SK-N-SH (cell line): Measurements from ENCODE around the gene PTAR1. TPM values are rescaled to one million over a fixed set of nuclear protein-coding genes. Genes with fewer than 3 reads are reported as not detected.

Experiments used
- CTCF ChIA-PET: fragments of 300-600, 350-600 bp; formaldehyde crosslinking; extraction: SDS; loops from one replicate; lab custom pipeline; 2021; lab: Yijun Ruan, JAX
- POLR2A ChIA-PET: fragments of 350-600 bp; sonication (Branson Sonifier 250); formaldehyde crosslinking; extraction: SDS; loops from one replicate; lab custom pipeline; 2020; ENCODE audit warnings: antibody characterized with exemption, inconsistent platforms; lab: Yijun Ruan, JAX
- DNase-seq: peaks from one replicate; pipeline ENCODE4 v3.0.0; 2012
- H2AFZ ChIP-seq: fragments of 200-600 bp; sonication (generic); 2 replicates; pipeline ENCODE4 v1.8.1; 2016; ENCODE audit warnings: antibody characterized with exemption, mild to moderate bottlenecking, low read depth
- H3F3A ChIP-seq: fragments of 200-600 bp; sonication (generic); replicated peaks from 2 replicates; pipeline ENCODE3; 2016; ENCODE audit warnings: antibody characterized with exemption, mild to moderate bottlenecking; ENCODE audit not compliant: insufficient read depth
- H3K27ac ChIP-seq, 2 experiments: fragments of 200-500 bp in 1 of 2; fragments of 200-600 bp in 1 of 2; sonication (Bioruptor generic) in 1 of 2; sonication (generic), shearing (Covaris generic) in 1 of 2; 2 replicates each; pipeline versions ENCODE4 v1.5.1 to v1.6.1; 2014 to 2016; ENCODE audit warnings: low read depth in 2 of 2, inconsistent platforms in 1 of 2, low read length in 1 of 2, mild to moderate bottlenecking in 1 of 2, mixed read lengths in 1 of 2
- H3K27me3 ChIP-seq: fragments of 200-600 bp; sonication (generic), shearing (Covaris generic); 2 replicates; pipeline ENCODE4 v1.6.1; 2016; ENCODE audit warnings: mixed run types; ENCODE audit not compliant: insufficient read depth
- H3K36me3 ChIP-seq, 2 experiments: fragments of 200-500 bp in 1 of 2; fragments of 200-600 bp in 1 of 2; sonication (Bioruptor generic) in 1 of 2; sonication (generic) in 1 of 2; replicated peaks in 1 of 2; 2 replicates each; pipeline versions ENCODE3 to v1.5.1; 2014 to 2016; ENCODE audit warnings: low read length in 1 of 2, mild to moderate bottlenecking in 1 of 2; ENCODE audit not compliant: insufficient read depth in 2 of 2, control insufficient read depth in 1 of 2
- H3K4me1 ChIP-seq, 2 experiments: fragments of 200-500 bp in 1 of 2; fragments of 200-600 bp in 1 of 2; sonication (Bioruptor generic) in 1 of 2; sonication (generic), shearing (Covaris generic) in 1 of 2; 2 replicates each; pipeline versions ENCODE4 v1.5.1 to v1.6.1; 2014 to 2016; ENCODE audit warnings: low read depth in 1 of 2, low read length in 1 of 2, mixed run types in 1 of 2; ENCODE audit not compliant: insufficient read depth in 2 of 2, control insufficient read depth in 1 of 2
- H3K4me2 ChIP-seq: fragments of 200-600 bp; sonication (generic), shearing (Covaris generic); 2 replicates; pipeline ENCODE4 v1.6.1; 2017; ENCODE audit warnings: mixed run types
- H3K4me3 ChIP-seq, 2 experiments: fragments of 200-500 bp in 1 of 2; fragments of 200-600 bp in 1 of 2; sonication (Bioruptor generic) in 1 of 2; sonication (generic), shearing (Covaris generic) in 1 of 2; 2 replicates each; pipeline versions ENCODE4 v1.5.1 to v1.8.1; 2014 to 2016; ENCODE audit warnings: low read depth in 2 of 2, inconsistent platforms in 1 of 2, low read length in 1 of 2, mild to moderate bottlenecking in 1 of 2, mixed read lengths in 1 of 2, moderate library complexity in 1 of 2
- H3K79me2 ChIP-seq: fragments of 200-600 bp; sonication (generic); 2 replicates; pipeline ENCODE4 v1.8.1; 2017; ENCODE audit warnings: mild to moderate bottlenecking; ENCODE audit not compliant: insufficient read depth
- H3K9ac ChIP-seq: fragments of 200-600 bp; sonication (generic); 2 replicates; pipeline ENCODE4 v1.6.1; 2017; ENCODE audit warnings: mixed run types
- H3K9me2 ChIP-seq: fragments of 200-600 bp; sonication (generic); 2 replicates; pipeline ENCODE4 v1.6.1; 2017; ENCODE audit warnings: mixed run types
- H3K9me3 ChIP-seq: fragments of 200-600 bp; sonication (generic); 2 replicates; pipeline ENCODE4 v1.6.1; 2017; ENCODE audit warnings: mixed run types, mild to moderate bottlenecking, moderate library complexity
- H4K20me1 ChIP-seq: fragments of 200-600 bp; sonication (generic); 2 replicates; pipeline ENCODE4 v1.6.1; 2017; ENCODE audit warnings: mild to moderate bottlenecking, mixed run types; ENCODE audit not compliant: insufficient read depth
- EP300 ChIP-seq, 2 experiments: IDR thresholded peaks; 2 replicates each; pipeline versions ENCODE4 v1.4.0 to v1.6.1; 2012; ENCODE audit warnings: borderline replicate concordance in 1 of 2, low read depth in 1 of 2, low read length in 1 of 2
- FOXJ3 ChIP-seq: sonication (generic); formaldehyde crosslinking; IDR thresholded peaks from 2 replicates; pipeline ENCODE4 v1.5.1; 2020; ENCODE audit warnings: mild to moderate bottlenecking, missing genetic modification reagents
- FOXM1 ChIP-seq: IDR thresholded peaks from 2 replicates; pipeline ENCODE4 v1.4.0; 2012; ENCODE audit warnings: low read depth, mild to moderate bottlenecking
- GABPA ChIP-seq: IDR thresholded peaks from 2 replicates; pipeline ENCODE4 v1.4.0; 2012; ENCODE audit warnings: low read depth, mild to moderate bottlenecking
- IRF3 ChIP-seq: fragments of 150-350 bp; IDR thresholded peaks from 2 replicates; pipeline ENCODE4 v1.6.1; 2016; ENCODE audit warnings: mild to moderate bottlenecking, low read depth, low read length
- MXI1 ChIP-seq: IDR thresholded peaks from 2 replicates; pipeline ENCODE4 v1.6.1; 2012; ENCODE audit warnings: mild to moderate bottlenecking, low read depth, low read length, improper control_type of control experiment
- NFIC ChIP-seq: IDR thresholded peaks from 2 replicates; pipeline ENCODE4 v1.4.0; 2012; ENCODE audit warnings: borderline replicate concordance
- NRF1 ChIP-seq: IDR thresholded peaks from 2 replicates; pipeline ENCODE4 v1.6.1; 2012; ENCODE audit warnings: low read depth, mild to moderate bottlenecking, low read length
- RCOR1 ChIP-seq: fragments of 150-350 bp; IDR thresholded peaks from 2 replicates; pipeline ENCODE4 v1.6.1; 2017; ENCODE audit warnings: antibody characterized with exemption, low read length
- RFX5 ChIP-seq: IDR thresholded peaks from 2 replicates; pipeline ENCODE4 v1.6.1; 2012; ENCODE audit warnings: mild to moderate bottlenecking, improper control_type of control experiment, low read length
- TCF12 ChIP-seq: IDR thresholded peaks from 2 replicates; pipeline ENCODE4 v1.4.0; 2012
- USF1 ChIP-seq: IDR thresholded peaks from 2 replicates; pipeline ENCODE4 v1.4.0; 2012; ENCODE audit warnings: low read depth, borderline replicate concordance
- WGBS: methylation state at CpG from one replicate; pipeline ENCODE4 v1.1.6; 2017; ENCODE audit warnings: low lambda C conversion rate; 5-methylcytosine and 5-hydroxymethylcytosine counted together
- polyA plus RNA-seq, 3 experiments: library from polyadenylated mRNA; depleted of rRNA; stranded (reverse); fragments of >200 nt; gene quantifications; 2 replicates each; pipeline ENCODE4 v1.2.3, GENCODE V29; 2012
- TF ChIP-seq, protein P1 (sequence below): fragments of 200-600 bp; sonication (generic); IDR thresholded peaks from 2 replicates; pipeline ENCODE4 v1.6.1; 2017; ENCODE audit warnings: antibody characterized with exemption, mild to moderate bottlenecking, moderate library complexity
- TF ChIP-seq, protein P2 (sequence below): IDR thresholded peaks from 2 replicates; pipeline ENCODE4 v1.4.0; 2012; ENCODE audit warnings: low read depth, borderline replicate concordance

The PTAR1 gene
- polyA plus RNA-seq, 1 of the 3 experiments (the other 2 are of a cell fraction): 4.7 TPM

DNA sequence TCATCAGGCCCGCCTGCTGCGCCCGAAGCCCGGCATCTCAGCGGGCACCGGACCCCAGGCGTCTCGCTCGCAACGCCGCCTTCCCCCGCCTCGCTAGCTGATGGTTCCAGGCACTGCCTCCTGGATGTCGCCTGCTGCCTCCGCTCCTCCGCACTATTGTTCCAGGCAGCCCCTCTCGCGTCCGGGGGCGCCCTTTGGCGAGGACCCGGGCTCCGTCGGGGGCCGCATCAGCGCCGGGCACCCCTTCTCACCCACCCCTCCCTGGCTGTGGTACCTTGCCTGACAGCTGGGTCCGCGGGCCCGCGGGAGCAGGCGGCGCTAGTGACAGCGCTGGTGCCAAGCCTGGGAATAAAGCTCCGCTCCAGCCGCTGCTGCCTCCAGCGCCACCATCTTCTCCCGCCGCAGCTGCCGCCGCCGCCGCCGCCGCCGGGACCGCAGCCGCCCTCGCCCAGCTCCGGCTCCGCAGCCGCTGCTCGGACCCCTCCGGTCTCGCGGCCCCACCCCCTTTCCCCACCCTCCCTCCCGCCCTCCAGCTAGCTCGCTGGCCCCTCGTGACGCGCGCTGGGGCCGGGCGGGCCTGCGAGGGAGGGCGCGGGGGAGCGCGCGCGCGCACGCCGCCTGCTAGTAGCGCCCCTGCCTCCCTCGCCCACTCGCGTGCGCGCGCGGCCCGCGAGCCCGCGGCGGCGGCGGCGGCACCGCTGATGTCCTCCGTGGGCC lies 87.8 kb downstream of the PTAR1 start, which contains the start of gene APBA1:
TSS of gene APBA1 (minus strand) at position 493 of the 717 bp plus-strand sequence.
- peaks cover 12% of the 10 kb centered on the region; the same call in 1 of the 2 replicates for H3K79me2 ChIP-seq
- no peaks in the 10 kb centered on the region for H3K27me3 ChIP-seq
- no peaks in the 10 kb centered on the region for H4K20me1 ChIP-seq
- H3K9me2 ChIP-seq: no peaks in the 10 kb centered on the region
- peak within 1 kb of the TSS; percentile 75 for H3K9ac ChIP-seq
- DNase-seq: peak; percentile 89
- peaks cover 8 to 23% of the 10 kb centered on the region in 2 experiments; a peak in 3 of 4 replicates for H3K4me1 ChIP-seq
- ChIA-PET POLR2A (interaction anchor here (0.6 kb wide), 1 partner anchor 82 kb away, joined by 3 read pairs; no protein-coding TSS in a partner anchor), CTCF (interaction anchor here (0.6 to 4.6 kb wide), 38 partner anchors 10 to 548 kb away, joined by 3 to 46 read pairs (median 5); partner anchors contain the start of gene PTAR1)
- H3K27ac ChIP-seq: peak within 1 kb of the TSS; percentile 50 to 92
- 0% methylated on average over 17 of the region's 92 CpGs for WGBS
- no peaks in the 10 kb centered on the region for H3K9me3 ChIP-seq
- peak within 1 kb of the TSS; percentile 70 to 80 for H3K4me3 ChIP-seq
- H3K36me3 ChIP-seq: no peaks in the 10 kb centered on the region
- peak within 1 kb of the TSS; percentile 95 for H3K4me2 ChIP-seq
- peak within 1 kb of the TSS; percentile 90 for H2AFZ ChIP-seq
- TF ChIP-seq, protein P1, sequence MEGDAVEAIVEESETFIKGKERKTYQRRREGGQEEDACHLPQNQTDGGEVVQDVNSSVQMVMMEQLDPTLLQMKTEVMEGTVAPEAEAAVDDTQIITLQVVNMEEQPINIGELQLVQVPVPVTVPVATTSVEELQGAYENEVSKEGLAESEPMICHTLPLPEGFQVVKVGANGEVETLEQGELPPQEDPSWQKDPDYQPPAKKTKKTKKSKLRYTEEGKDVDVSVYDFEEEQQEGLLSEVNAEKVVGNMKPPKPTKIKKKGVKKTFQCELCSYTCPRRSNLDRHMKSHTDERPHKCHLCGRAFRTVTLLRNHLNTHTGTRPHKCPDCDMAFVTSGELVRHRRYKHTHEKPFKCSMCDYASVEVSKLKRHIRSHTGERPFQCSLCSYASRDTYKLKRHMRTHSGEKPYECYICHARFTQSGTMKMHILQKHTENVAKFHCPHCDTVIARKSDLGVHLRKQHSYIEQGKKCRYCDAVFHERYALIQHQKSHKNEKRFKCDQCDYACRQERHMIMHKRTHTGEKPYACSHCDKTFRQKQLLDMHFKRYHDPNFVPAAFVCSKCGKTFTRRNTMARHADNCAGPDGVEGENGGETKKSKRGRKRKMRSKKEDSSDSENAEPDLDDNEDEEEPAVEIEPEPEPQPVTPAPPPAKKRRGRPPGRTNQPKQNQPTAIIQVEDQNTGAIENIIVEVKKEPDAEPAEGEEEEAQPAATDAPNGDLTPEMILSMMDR: peak; percentile 29
- TF ChIP-seq RCOR1: no peak
- TF ChIP-seq, protein P2, sequence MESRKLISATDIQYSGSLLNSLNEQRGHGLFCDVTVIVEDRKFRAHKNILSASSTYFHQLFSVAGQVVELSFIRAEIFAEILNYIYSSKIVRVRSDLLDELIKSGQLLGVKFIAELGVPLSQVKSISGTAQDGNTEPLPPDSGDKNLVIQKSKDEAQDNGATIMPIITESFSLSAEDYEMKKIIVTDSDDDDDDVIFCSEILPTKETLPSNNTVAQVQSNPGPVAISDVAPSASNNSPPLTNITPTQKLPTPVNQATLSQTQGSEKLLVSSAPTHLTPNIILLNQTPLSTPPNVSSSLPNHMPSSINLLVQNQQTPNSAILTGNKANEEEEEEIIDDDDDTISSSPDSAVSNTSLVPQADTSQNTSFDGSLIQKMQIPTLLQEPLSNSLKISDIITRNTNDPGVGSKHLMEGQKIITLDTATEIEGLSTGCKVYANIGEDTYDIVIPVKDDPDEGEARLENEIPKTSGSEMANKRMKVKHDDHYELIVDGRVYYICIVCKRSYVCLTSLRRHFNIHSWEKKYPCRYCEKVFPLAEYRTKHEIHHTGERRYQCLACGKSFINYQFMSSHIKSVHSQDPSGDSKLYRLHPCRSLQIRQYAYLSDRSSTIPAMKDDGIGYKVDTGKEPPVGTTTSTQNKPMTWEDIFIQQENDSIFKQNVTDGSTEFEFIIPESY: no peak
- TF ChIP-seq NRF1: 0 out of 2 replicates have a peak, but pooled peaks have one; percentile 27
- peak; percentile 42; the same call in 1 of the 2 replicates for TF ChIP-seq MXI1
- TF ChIP-seq FOXJ3 (CRISPR knock-in tag): peak; percentile 25; the same call in 1 of the 2 replicates
- TF ChIP-seq EP300 (IDR thresholded peaks at IDR 0.05; ENCODE audit: borderline replicate concordance in 1 of 2, low read depth in 1 of 2, low read length in 1 of 2): 0 out of 4 replicates have a peak, but pooled peaks of 1 of the 2 experiments have one; percentile 30
- TF ChIP-seq GABPA: no peak
- H3F3A ChIP-seq: peaks cover 32% of the 10 kb centered on the region

- H3K36me3 ChIP-seq: no peaks in the 10 kb centered on the region
- H3K9me3 ChIP-seq: no peaks in the 10 kb centered on the region
- ChIA-PET POLR2A (interaction anchor here (0.6 kb wide), 1 partner anchor 83 kb away, joined by 3 read pairs; no protein-coding TSS in a partner anchor), CTCF (interaction anchor here (0.6 to 4.6 kb wide), 13 partner anchors 9 to 259 kb away, joined by 3 to 46 read pairs (median 5); partner anchors contain the start of gene PTAR1)
- no peak for DNase-seq
- no peaks in the 10 kb centered on the region for H4K20me1 ChIP-seq
- H3K9me2 ChIP-seq: no peaks in the 10 kb centered on the region
- 45% methylated on average over 12 of the region's 15 CpGs for WGBS
- H3K4me1 ChIP-seq: peaks cover 8 to 23% of the 10 kb centered on the region in 2 experiments; a peak in 3 of 4 replicates
- no peak overlapping the region; a peak in 1 of 4 replicates for H3K27ac ChIP-seq
- H3K9ac ChIP-seq: peak overlapping the region; percentile 66
- H3K4me3 ChIP-seq: peak overlapping the region; percentile 70 to 73
- peak overlapping the region; percentile 72 for H2AFZ ChIP-seq
- H3F3A ChIP-seq: peaks cover 31% of the 10 kb centered on the region
- H3K4me2 ChIP-seq: peak overlapping the region; percentile 90
- no peaks in the 10 kb centered on the region for H3K27me3 ChIP-seq
- H3K79me2 ChIP-seq: peaks cover 12% of the 10 kb centered on the region; the same call in 1 of the 2 replicates
- no peak for TF ChIP-seq NFIC
- no peak for TF ChIP-seq RCOR1
- no peak for TF ChIP-seq RFX5
- TF ChIP-seq, protein P1: no peak
- TF ChIP-seq TCF12: no peak
- no peak for TF ChIP-seq FOXM1
- TF ChIP-seq IRF3: no peak
- no peak for TF ChIP-seq USF1
- TF ChIP-seq NRF1: no peak
Measured at GRCh38 chr9:69671311-69671878, 88.4 kb downstream of the PTAR1 start.
